K562 (cell line): ENCODE data around the gene MCC. TPM values are rescaled to one million over a fixed set of nuclear protein-coding genes. Genes with fewer than 3 reads are reported as not detected.

Experiments
- ATAC-seq: fragments of 200-7000 bp; cut with Tn5 transposase; 3 replicates; pipeline ENCODE4 v1.9.1; 2020; ENCODE audit warnings: moderate library complexity
- BruUV-seq: library from RNA; stranded (reverse); fragments of 400-500 nt; replicated peaks from 2 replicates; lab custom pipeline; 2021; lab: Mats Ljungman, UMichigan
- CTCF ChIA-PET: fragments of 300-600 bp; formaldehyde crosslinking; extraction: SDS; loops from one replicate; lab custom pipeline; 2021; ENCODE audit warnings: low intra/inter-chr PET ratio; lab: Yijun Ruan, JAX
- POLR2A ChIA-PET: fragments of 300-600, 350-650 bp; sonication (Branson Sonifier 250); formaldehyde crosslinking; extraction: SDS; loops from one replicate; lab custom pipeline; 2021; ENCODE audit warnings: antibody characterized with exemption, inconsistent platforms; lab: Yijun Ruan, JAX
- DNase-seq, 4 experiments: peaks; one replicate each; pipeline versions ENCODE4 v3.0.0 to v3.0.0-alpha.2; 2011 to 2018; ENCODE audit warnings: low spot score in 3 of 4, mixed read lengths in 3 of 4; ENCODE audit errors: extremely low read depth in 1 of 4
- FAIRE-seq: peaks from 2 replicates; lab custom pipeline; 2011; peaks lifted over from hg19 to GRCh38; lab: Jason Lieb, UNC
- H2AFZ ChIP-seq: 2 replicates; pipeline ENCODE4 v1.6.0; 2011; ENCODE audit warnings: low read depth, low read length, control low read depth, inconsistent platforms
- H3K27ac ChIP-seq: fragments of 200-600 bp; 3 replicates; pipeline ENCODE4 v1.8.0; 2011; ENCODE audit warnings: low read depth, mild to moderate bottlenecking, control low read depth, inconsistent platforms, low read length, moderate library complexity, mixed read lengths; ENCODE audit errors: extremely low read depth
- H3K27me3 ChIP-seq, 2 experiments: fragments of 300-600 bp in 1 of 2; 2 replicates in 1 of 2; 3 replicates in 1 of 2; pipeline versions ENCODE4 v1.6.0 to v1.8.0; 2011; ENCODE audit warnings: inconsistent platforms in 2 of 2, low read length in 2 of 2, mild to moderate bottlenecking in 1 of 2, mixed read lengths in 1 of 2, moderate library complexity in 1 of 2; ENCODE audit not compliant: control insufficient read depth in 2 of 2, insufficient read depth in 2 of 2
- H3K36me3 ChIP-seq: fragments of 300-600 bp; 3 replicates; pipeline ENCODE4 v1.8.0; 2011; ENCODE audit warnings: mild to moderate bottlenecking, low read length, inconsistent platforms; ENCODE audit not compliant: control insufficient read depth, insufficient read depth
- H3K4me1 ChIP-seq, 2 experiments: fragments of 200-600 bp in 1 of 2; replicated peaks in 1 of 2; 2 replicates in 1 of 2; 3 replicates in 1 of 2; pipeline versions ENCODE4 v1.5.1 to v1.8.0; 2011; ENCODE audit warnings: inconsistent platforms in 2 of 2, low read length in 2 of 2, mild to moderate bottlenecking in 1 of 2, mixed read lengths in 1 of 2, moderate library complexity in 1 of 2; ENCODE audit not compliant: control insufficient read depth in 2 of 2, insufficient read depth in 2 of 2
- H3K4me2 ChIP-seq: 2 replicates; pipeline ENCODE4 v1.6.1; 2011; ENCODE audit warnings: low read length, control low read depth, inconsistent platforms, mixed read lengths; ENCODE audit not compliant: insufficient read depth
- H3K4me3 ChIP-seq: fragments of 200-600 bp; sonication (generic), shearing (Covaris generic); 2 replicates; pipeline ENCODE4 v1.5.1; 2016; ENCODE audit warnings: control low read depth, inconsistent platforms
- H3K79me2 ChIP-seq: fragments of 200-600 bp; 3 replicates; pipeline ENCODE4 v1.8.0; 2011; ENCODE audit warnings: low read length, inconsistent platforms; ENCODE audit not compliant: control insufficient read depth, insufficient read depth
- H3K9ac ChIP-seq, 2 experiments: 2 replicates each; pipeline versions ENCODE4 v1.6.0 to v1.6.1; 2011; ENCODE audit warnings: low read depth in 2 of 2, low read length in 2 of 2, control low read depth in 1 of 2, inconsistent platforms in 1 of 2, mild to moderate bottlenecking in 1 of 2, mixed read lengths in 1 of 2; ENCODE audit not compliant: insufficient read depth in 1 of 2
- H3K9me1 ChIP-seq: one replicate; pipeline ENCODE4 v1.6.0; 2011; ENCODE audit warnings: inconsistent platforms, mild to moderate bottlenecking, low read length, moderate library complexity; ENCODE audit not compliant: control insufficient read depth, insufficient read depth
- H3K9me3 ChIP-seq: replicated peaks from 2 replicates; pipeline ENCODE4 v1.5.1; 2011; ENCODE audit warnings: low read depth, low read length, inconsistent platforms; ENCODE audit not compliant: control insufficient read depth, insufficient read depth
- H4K20me1 ChIP-seq: replicated peaks from 2 replicates; pipeline ENCODE4 v1.6.1; 2011; ENCODE audit warnings: low read length, inconsistent platforms, mixed read lengths; ENCODE audit not compliant: control insufficient read depth, insufficient read depth
- KAT2B ChIP-seq: IDR thresholded peaks from one replicate; pipeline ENCODE4 v1.6.1; 2012; ENCODE audit warnings: low read depth, mild to moderate bottlenecking, control low read depth, inconsistent platforms, low read length, moderate library complexity
- KAT7 ChIP-seq: sonication (generic); formaldehyde crosslinking; IDR thresholded peaks from 2 replicates; pipeline ENCODE4 v1.8.0; 2022; ENCODE audit warnings: missing genetic modification reagents, mild to moderate bottlenecking, borderline replicate concordance
- LCOR ChIP-seq: sonication (generic); formaldehyde crosslinking; IDR thresholded peaks from 2 replicates; pipeline ENCODE4 v1.8.0; 2022; ENCODE audit warnings: mild to moderate bottlenecking, missing genetic modification reagents
- SNRNP70 ChIP-seq: fragments of 200-400 bp; formaldehyde crosslinking; optimal IDR thresholded peaks from 2 replicates; pipeline ENCODE3; 2017; ENCODE audit warnings: low read depth, low read length
- TRIM28 ChIP-seq: fragments of 450-650 bp; IDR thresholded peaks from 2 replicates; pipeline ENCODE4 v1.6.1; 2017
- ZNF644 ChIP-seq: fragments of 200-800 bp; sonication (Bioruptor generic); IDR thresholded peaks from 2 replicates; pipeline ENCODE4 v1.6.1; 2016; ENCODE audit warnings: low read depth, missing genetic modification characterization, missing compliant biosample characterization
- ZNF668 ChIP-seq: fragments of 250-450 bp; sonication (Bioruptor Pico); IDR thresholded peaks from 2 replicates; pipeline ENCODE4 v1.8.0; 2022; ENCODE audit warnings: mild to moderate bottlenecking, inconsistent platforms
- ZNF76 ChIP-seq: fragments of 250-450 bp; sonication (Bioruptor Pico); IDR thresholded peaks from 2 replicates; pipeline ENCODE4 v1.4.0; 2020; ENCODE audit warnings: mild to moderate bottlenecking, moderate library complexity, borderline replicate concordance
- WGBS: fragments of 100-300 bp; shearing (Covaris generic); methylation state at CpG from one replicate; pipeline ENCODE4 v1.1.6; 2016; ENCODE audit warnings: low coverage, mixed read lengths; ENCODE audit not compliant: insufficient coverage; ENCODE audit errors: missing lambda C conversion rate; 5-methylcytosine and 5-hydroxymethylcytosine counted together
- in situ Hi-C: fragments of 300-500 bp; cut with MboI; formaldehyde crosslinking; loops from 4 replicates; pipeline ENCODE4 v1.15.0; 2018; ENCODE audit warnings: inconsistent platforms, mixed read lengths
- intact Hi-C: fragments of 100-400 bp; cut with micrococcal nuclease; formaldehyde crosslinking; loops from 2 replicates; pipeline ENCODE4 v1.14.2; 2022
- polyA plus RNA-seq, 8 experiments: library from polyadenylated mRNA; depleted of rRNA in 4 of 8; stranded (reverse) in 5 of 8; unstranded in 3 of 8; fragments of >200 nt; fragmentation: Nextera tagmentation in 2 of 8; fragmentation: Illumina TruSeq in 1 of 8; extraction: Ambion mirVana in 2 of 8; extraction: Trizol in 1 of 8; gene quantifications; 2 replicates each; pipeline versions ENCODE4 v1.2.1 to v1.2.3, GENCODE V29; 2011 to 2014; ENCODE audit warnings: inconsistent platforms in 1 of 8, missing spikeins in 1 of 8
- total RNA-seq, 7 experiments: library from RNA; depleted of rRNA in 6 of 7; stranded (reverse); fragments of >200 nt in 6 of 7; fragmentation: Illumina TruSeq in 2 of 7; extraction: Trizol in 2 of 7; gene quantifications; 2 replicates each; pipeline versions ENCODE4 v1.2.1 to v1.2.3, GENCODE V29; 2011 to 2021; ENCODE audit warnings: low replicate concordance in 1 of 7

Gene MCC
- total and polyA plus RNA-seq, 9 of the 15 experiments (the other 6 are each of a cell fraction or from before 2014, with no cell fraction given), result 0.04 to 0.24 (median 0.06) TPM; not detected in 1

DNA sequence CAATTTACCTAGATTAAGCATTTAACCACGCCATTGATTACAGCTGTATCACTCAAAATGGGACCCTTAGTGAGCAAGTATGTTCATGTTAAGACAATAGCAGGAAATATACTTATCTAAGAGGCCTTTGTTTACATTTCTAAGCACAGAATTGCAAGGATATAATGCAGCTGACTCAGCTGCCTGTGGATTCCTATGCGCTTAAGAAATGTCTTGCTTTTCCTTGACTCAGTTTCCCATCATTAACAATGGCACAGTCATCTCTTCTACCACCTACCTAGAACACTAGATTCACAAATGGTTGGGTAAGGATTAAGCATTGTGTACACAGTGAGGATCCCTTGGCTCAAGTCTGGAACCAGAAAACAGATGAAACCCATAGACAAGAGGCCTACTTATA, 217.2 kb downstream of the MCC start:
- FAIRE-seq, result no peak
- Histone ChIP-seq H3K27me3 (no peaks in the 10 kb centered on the region; a peak in 2 of 5 replicates), H3K4me1 (no peaks in the 10 kb centered on the region), H3K9me3 (no peaks in the 10 kb centered on the region), H4K20me1 (no peaks in the 10 kb centered on the region), H2AFZ (no peak overlapping the region), H3K9ac (no peak overlapping the region), H3K9me1 (no peaks in the 10 kb centered on the region), H3K36me3 (no peaks in the 10 kb centered on the region), H3K4me3 (no peak overlapping the region), H3K27ac (no peak overlapping the region), H3K4me2 (no peak overlapping the region), H3K79me2 (no peaks in the 10 kb centered on the region)
- no peak for DNase-seq
- BruUV-seq, result no TSS peak
- no peak for TF ChIP-seq SNRNP70
- ChIA-PET POLR2A (no interaction called here), CTCF (no interaction called here)
- intact Hi-C loops (no loop called here), in situ Hi-C loops (no loop called here)
- WGBS, result 0% methylated on average over 2 of the region's 2 CpGs
- no peak for ATAC-seq

DNA sequence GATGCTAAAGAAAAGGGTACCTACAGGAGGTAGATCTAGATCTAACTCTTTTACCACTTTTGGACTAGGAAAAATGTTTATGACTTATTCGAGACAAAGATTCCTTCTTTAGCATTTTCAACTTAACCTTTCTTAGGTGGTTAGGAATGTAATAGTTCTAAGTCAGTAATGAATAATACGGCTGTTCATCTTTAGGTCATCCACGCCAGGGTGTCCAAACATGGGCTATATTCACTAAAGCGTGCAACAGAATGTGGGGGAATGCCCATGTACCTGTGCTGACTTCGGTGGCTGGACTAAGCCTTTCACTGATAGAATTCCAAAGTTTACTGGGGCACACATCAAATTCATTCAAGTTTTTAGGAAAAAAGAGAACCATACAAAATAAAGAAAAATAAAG, 218.2 kb downstream of the MCC start:
- no peak overlapping the region for H3K4me2 ChIP-seq
- no peak overlapping the region for H3K27ac ChIP-seq
- no peak overlapping the region for H3K4me3 ChIP-seq
- H3K79me2 ChIP-seq, result no peaks in the 10 kb centered on the region
- 0% methylated on average over 5 of the region's 5 CpGs for WGBS
- ATAC-seq (no peak), DNase-seq (no peak), FAIRE-seq (no peak)
- BruUV-seq, result no TSS peak
- H2AFZ ChIP-seq, result no peak overlapping the region
- TF ChIP-seq ZNF76 (CRISPR knock-in tag) (no peak), ZNF644 (tag) (no peak), KAT7 (CRISPR knock-in tag) (no peak), LCOR (CRISPR knock-in tag) (no peak), ZNF668 (CRISPR knock-in tag) (no peak), KAT2B (no peak), TRIM28 (no peak)
- no peaks in the 10 kb centered on the region; a peak in 2 of 5 replicates for H3K27me3 ChIP-seq
- POLR2A ChIA-PET, result interaction anchor here (1.7 kb wide), 1 partner anchor 10 kb away, joined by 6 read pairs; no protein-coding TSS in a partner anchor
- in situ Hi-C loops (no loop called here), intact Hi-C loops (no loop called here)
- CTCF ChIA-PET, result no interaction called here
- H3K9me3 ChIP-seq, result no peaks in the 10 kb centered on the region
- no peaks in the 10 kb centered on the region for H4K20me1 ChIP-seq
- no peaks in the 10 kb centered on the region for H3K36me3 ChIP-seq
- no peaks in the 10 kb centered on the region for H3K4me1 ChIP-seq
- H3K9ac ChIP-seq, result no peak overlapping the region
- no peaks in the 10 kb centered on the region for H3K9me1 ChIP-seq
